HG03097 (cell line): ENCODE results near the gene C10orf105.

ENCODE experiments used
- ATAC-seq: cut with Tn5 transposase; IDR thresholded peaks from one replicate; pipeline ENCODE4 v1.9.1; 2021; ENCODE audit not compliant: unreplicated experiment, low FRiP score

C10orf105 gene

GRCh38 chr10:71719042-71719441 lies 536 bp downstream of the C10orf105 start:
- no peak for ATAC-seq

GRCh38 chr10:71718165-71718698 lies 1.3 kb downstream of the C10orf105 start:
- ATAC-seq: no peak

DNA sequence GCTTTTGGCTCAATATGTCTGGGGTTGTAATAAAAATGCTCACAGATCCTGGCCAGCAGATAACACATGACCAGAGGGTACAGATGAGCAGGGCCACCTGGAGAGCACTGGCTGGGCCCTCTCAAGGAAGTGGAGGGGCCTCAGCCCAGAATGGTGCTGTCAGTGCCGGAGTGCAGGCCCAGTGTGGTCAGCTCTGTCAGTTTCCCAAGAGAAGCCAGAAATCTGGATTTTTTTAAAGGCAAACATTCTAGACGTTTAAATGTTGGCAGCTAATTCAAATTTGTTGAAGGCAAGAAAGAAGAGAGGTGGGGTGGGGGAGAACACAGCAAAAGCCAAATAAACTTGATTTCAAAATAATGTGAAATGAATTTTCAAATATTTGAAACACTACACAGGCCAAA lies 2.0 kb downstream of the C10orf105 start:
- no peak for ATAC-seq

DNA sequence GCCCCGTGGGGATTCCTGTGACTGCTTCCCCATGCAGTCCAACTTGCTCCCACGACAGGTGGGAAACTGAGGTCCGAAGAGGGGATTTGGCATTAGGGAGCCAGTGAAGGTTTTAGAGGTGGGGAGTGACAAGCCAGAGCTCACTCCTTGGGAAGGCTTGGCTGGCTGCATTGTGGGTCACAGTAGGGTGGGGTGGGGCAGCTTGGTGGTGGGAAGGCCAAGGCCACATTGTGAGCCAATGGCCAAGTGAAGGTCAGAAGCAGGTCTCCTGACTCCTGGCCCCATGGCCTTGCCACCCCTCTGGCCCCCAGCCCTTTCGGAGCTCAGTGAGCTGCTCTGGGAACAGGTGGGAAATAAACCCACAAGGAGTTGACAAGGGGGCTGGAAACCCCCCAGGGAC lies 2.5 kb downstream of the C10orf105 start:
- no peak for ATAC-seq

DNA sequence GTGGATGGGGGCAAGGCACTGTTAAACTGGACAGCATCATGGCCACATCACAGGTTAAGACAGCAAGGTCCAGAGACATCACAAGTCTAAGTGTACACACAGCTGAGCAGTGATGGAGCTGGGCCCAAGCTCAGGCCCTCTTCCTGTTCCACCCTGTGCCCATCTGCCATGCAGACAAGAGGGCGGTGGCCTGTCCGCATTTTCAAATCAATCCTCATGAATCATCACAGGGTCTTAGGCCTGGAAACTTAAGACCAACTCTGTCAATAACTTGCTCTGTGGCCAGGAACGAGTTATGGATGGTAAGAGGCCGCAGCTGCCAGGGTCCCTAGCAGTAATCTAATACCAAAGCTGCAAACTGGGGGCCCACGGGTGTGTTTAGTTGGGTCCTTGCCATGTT lies 3.2 kb downstream of the C10orf105 start:
- no peak for ATAC-seq

DNA sequence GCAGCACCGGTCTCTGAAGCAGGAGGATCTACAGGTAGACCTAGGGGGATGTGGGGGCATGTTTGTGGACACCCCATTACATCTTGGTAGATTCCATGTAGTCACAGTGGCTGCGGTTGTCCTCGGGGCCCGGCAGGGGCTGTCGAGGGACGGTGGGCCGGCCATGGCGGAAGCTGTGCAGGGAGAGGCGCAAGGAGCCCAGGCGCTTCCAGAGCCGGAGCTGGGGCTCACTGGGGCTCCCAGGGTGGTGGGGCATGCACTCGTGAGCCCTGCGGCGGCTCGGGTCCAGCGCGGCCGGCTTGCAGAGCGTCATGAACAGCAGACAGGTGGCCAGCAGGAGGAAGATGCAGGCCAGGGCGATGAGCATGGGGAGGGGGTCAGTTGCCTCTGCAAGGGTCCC lies 3.7 kb downstream of the C10orf105 start:
- ATAC-seq: no peak

DNA sequence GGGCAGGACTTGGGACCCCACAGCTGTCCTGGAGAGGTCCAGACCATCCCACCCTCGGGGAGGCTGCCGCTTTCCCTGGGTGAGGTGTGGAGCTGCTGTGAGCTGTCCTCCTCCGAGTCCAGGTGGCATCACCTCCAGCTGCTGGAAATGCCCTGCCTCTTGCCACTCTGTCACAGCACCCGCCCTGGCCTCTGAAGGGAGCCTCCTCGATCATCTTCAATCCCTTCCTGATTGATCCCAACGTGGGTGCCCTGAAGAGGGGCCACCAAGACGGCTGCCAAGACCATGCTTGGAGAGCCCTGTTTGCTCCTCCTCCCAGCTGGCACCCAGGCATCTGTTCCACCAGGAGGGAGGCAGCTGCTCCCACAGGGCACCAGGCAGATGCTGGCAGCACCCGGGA lies 4.6 kb downstream of the C10orf105 start:
- no peak for ATAC-seq

GRCh38 chr10:71714592-71714991 lies 5.0 kb downstream of the C10orf105 start:
- ATAC-seq: no peak

- ATAC-seq: no peak
Measured at GRCh38 chr10:71714031-71714410, 5.6 kb downstream of the C10orf105 start.

- ATAC-seq: no peak
Measured at GRCh38 chr10:71713135-71714030, 6.2 kb downstream of the C10orf105 start.

- ATAC-seq: no peak
Measured at GRCh38 chr10:71712572-71713134, 6.9 kb downstream of the C10orf105 start.

- ATAC-seq: no peak
Measured at GRCh38 chr10:71712170-71712569, 7.4 kb downstream of the C10orf105 start.

DNA sequence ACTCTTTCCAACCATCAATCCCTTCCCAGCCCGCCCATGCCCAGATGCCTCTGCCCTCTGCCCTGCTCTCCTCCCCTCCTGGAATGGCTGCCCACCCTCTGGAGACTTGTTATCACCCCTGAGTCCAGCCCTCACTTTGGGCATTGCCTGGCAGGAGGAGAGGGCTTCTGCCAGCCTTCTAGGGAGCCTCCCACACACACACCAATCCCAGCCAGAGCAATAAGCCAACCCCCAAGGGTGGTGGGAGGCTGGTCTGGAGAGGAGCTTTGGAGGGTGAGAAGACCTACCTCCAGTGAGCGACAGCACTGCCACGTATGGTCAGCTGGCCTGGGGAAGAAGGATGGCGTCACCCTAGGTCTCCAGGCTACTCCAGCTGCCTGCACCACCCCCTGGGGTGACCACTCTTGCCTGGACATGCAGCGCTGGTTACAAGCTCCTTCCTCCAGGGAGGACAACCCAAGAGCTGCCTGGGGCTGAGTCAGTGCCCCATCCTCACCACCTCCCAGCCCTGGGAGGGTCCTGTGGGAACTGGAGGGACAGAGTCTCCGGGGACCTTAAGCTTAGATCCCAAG lies 8.4 kb downstream of the C10orf105 start:
- ATAC-seq: no peak

DNA sequence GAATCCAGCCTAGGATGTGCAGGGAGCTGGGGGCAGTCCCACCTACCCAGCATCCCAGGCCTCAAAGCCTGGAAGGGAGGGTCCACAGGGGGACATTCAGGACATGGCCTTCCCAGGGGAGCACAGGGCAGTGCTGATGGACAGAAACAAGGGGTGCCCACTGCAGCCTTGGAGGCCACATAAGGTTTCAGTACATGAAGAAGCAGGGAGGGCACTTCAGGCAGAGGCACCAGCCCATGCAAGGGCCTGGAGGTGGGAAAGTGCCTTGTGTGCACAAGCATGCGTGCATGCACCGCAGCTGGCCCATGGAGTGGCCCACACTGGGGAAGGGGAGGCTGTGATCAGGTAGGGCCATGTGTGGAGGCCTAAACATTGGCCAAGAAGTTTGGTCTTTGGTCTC lies 9.1 kb downstream of the C10orf105 start:
- ATAC-seq: no peak

- no peak for ATAC-seq
Measured at GRCh38 chr10:71708897-71709882, 10.4 kb downstream of the C10orf105 start.

DNA sequence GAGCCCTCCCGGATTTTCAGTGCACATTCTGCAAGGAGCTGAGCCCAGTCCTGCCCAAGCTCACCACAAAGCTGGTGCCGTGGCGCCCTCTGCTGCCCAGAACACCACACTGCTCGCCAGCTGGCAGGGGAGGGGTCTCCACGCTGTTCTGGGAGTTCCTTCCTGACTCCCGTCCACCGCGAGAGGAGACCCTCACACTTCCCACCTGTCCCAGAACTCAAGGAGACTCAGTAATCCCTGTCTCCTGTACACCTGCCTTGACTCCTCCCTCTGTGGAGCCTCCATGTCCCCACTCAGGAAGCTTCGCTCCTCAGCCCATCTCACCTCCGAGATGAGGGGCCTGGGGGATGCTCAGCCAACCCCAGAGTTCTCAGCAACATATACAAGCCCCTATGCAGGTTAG lies 11.3 kb downstream of the C10orf105 start:
- ATAC-seq: no peak

- no peak for ATAC-seq
Measured at GRCh38 chr10:71707240-71707789, 12.3 kb downstream of the C10orf105 start.

GRCh38 chr10:71706216-71707121 lies 13.1 kb downstream of the C10orf105 start:
- no peak for ATAC-seq

DNA sequence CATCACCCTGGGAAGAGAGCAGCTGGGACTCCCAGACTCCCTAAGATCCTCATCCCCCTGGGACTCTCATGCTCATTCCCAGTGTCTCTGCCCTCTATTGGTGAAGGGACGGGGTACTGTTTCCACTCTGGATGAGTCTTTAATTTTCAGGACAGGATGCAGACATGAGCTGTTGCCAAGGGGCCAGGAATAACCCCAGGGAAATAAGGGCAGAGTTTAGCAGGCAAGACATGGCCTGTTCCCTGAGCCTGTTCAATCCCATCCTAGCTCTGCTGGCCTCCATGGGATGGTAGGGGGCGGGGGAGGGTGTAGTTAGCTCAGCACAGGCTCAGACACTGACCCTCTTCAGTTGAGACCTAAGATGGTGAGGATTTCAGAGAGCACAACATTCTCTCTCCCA lies 14.0 kb downstream of the C10orf105 start:
- no peak for ATAC-seq
